GM06990 (cell line): ENCODE results near the gene CYREN.

Experiments
- DNase-seq: peaks from one replicate; pipeline ENCODE4 v3.0.0-alpha.2; 2011; ENCODE audit not compliant: insufficient read length; ENCODE audit errors: extremely low read depth
- H3K27me3 ChIP-seq: replicated peaks from 2 replicates; pipeline ENCODE4 v1.6.0; 2011; ENCODE audit warnings: low read length; ENCODE audit not compliant: control insufficient read depth, insufficient read depth
- H3K36me3 ChIP-seq: 2 replicates; pipeline ENCODE4 v1.5.1; 2011; ENCODE audit warnings: low read length; ENCODE audit not compliant: control insufficient read depth, insufficient read depth
- H3K4me3 ChIP-seq: replicated peaks from 2 replicates; pipeline ENCODE4 v1.5.1; 2011; ENCODE audit warnings: low read depth, mild to moderate bottlenecking, control low read depth, low read length
- CTCF ChIP-seq: IDR thresholded peaks from 2 replicates; pipeline ENCODE4 v1.5.1; 2011; ENCODE audit warnings: low read length, control low read depth, mild to moderate bottlenecking, inconsistent platforms; ENCODE audit not compliant: insufficient read depth, poor library complexity, severe bottlenecking

CYREN gene

DNA sequence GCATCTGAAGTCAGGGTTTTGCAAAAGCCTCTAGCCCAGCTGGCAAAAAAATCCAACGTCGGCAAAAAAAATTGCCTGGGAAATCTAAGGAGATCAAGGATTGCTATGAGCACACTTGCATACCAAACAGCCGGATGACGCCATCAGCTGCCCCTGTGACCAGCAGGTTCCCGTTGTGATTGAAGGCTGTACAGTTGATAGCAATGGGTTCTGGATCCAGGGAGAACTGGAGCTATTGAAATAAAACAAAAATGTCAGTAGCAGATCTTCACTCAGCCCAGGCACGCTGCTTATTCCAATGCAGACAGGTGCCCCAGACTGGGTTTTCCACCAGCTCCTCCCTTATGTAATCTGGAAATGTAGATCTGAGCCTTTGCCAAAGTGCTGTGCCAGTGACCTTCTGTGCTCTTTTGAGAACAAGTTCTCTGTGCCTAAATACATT, 18.7 kb upstream of the CYREN start:
- Histone ChIP-seq H3K27me3 (no peaks in the 10 kb centered on the region), H3K36me3 (peaks cover 37% of the 10 kb centered on the region), H3K4me3 (no peak overlapping the region)
- no peak for TF ChIP-seq CTCF
- DNase-seq, result no peak

- DNase-seq, result peak; percentile 52
- Histone ChIP-seq H3K27me3 (no peaks in the 10 kb centered on the region), H3K4me3 (peak overlapping the region; percentile 38; the same call in 1 of the 2 replicates), H3K36me3 (peaks cover 33% of the 10 kb centered on the region)
- no peak for TF ChIP-seq CTCF
Measured at GRCh38 chr7:135188298-135188984, 17.9 kb upstream of the CYREN start.

DNA sequence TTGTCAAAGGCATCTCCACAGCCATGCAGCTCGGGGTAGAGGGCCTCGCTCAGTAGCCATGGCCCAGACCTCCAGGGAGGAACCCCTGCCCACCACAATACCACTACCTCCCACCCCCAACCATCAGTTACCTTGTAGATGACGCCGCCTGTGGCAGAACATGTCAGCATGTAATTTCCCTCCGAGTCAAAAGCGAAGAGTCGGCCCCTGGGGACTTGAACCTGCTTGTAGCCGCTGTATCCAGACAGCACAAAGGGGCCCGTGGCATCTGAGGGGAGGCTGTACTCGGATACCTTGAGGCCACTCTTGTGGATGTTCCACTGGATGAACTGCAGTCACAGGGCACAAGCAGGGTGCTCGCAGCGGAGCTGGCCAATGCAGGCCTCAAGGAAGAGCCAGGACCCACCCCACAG, 16.3 kb upstream of the CYREN start:
- no peak for TF ChIP-seq CTCF
- H3K27me3 ChIP-seq, result no peaks in the 10 kb centered on the region
- peak overlapping the region; percentile 38 for H3K4me3 ChIP-seq
- DNase-seq, result peak; percentile 70
- peaks cover 33% of the 10 kb centered on the region for H3K36me3 ChIP-seq

GRCh38 chr7:135186261-135186540, 15.7 kb upstream of the CYREN start:
- peaks cover 34% of the 10 kb centered on the region for H3K36me3 ChIP-seq
- no peaks in the 10 kb centered on the region for H3K27me3 ChIP-seq
- H3K4me3 ChIP-seq, result no peak overlapping the region
- DNase-seq, result no peak
- no peak for TF ChIP-seq CTCF

- Histone ChIP-seq H3K27me3 (no peaks in the 10 kb centered on the region), H3K4me3 (no peak overlapping the region), H3K36me3 (peaks cover 34% of the 10 kb centered on the region)
- TF ChIP-seq CTCF, result no peak
- peak; percentile 31 for DNase-seq
Measured at GRCh38 chr7:135185471-135186260, 15.2 kb upstream of the CYREN start.
